ENCODE results near the gene SSR1.

The SSR1 gene

GRCh38 chr6:7241709-7242645, 71.0 kb downstream of the SSR1 start:
- TF ChIP-seq CREB1 (IDR thresholded peaks at IDR 0.05; ENCODE audit: low read depth) = no peak
- TF ChIP-seq TAF1 (IDR thresholded peaks at IDR 0.05; ENCODE audit: low read depth) = no peak
- TF ChIP-seq FOXM1 (IDR thresholded peaks at IDR 0.05; ENCODE audit: borderline replicate concordance, low read depth) = no peak
- no peak for TF ChIP-seq USF1 (IDR thresholded peaks at IDR 0.05)
- no peak for TF ChIP-seq ZBTB7A (IDR thresholded peaks at IDR 0.05; ENCODE audit: low read depth)
- TF ChIP-seq NFIC (IDR thresholded peaks at IDR 0.05) = no peak
- no peak for TF ChIP-seq EP300 (IDR thresholded peaks at IDR 0.05; ENCODE audit: borderline replicate concordance)
- no peak for TF ChIP-seq REST (IDR thresholded peaks at IDR 0.05; ENCODE audit: low read depth)
- TF ChIP-seq YY1 (IDR thresholded peaks at IDR 0.05; ENCODE audit: low read depth) = no peak
- no peak for TF ChIP-seq TCF12 (IDR thresholded peaks at IDR 0.05; ENCODE audit: low read depth)
- TF ChIP-seq CEBPB (IDR thresholded peaks at IDR 0.05) = no peak
- no peak for TF ChIP-seq RAD21 (IDR thresholded peaks at IDR 0.05; ENCODE audit: low read depth)
- TF ChIP-seq TEAD4 (IDR thresholded peaks at IDR 0.05) = no peak
- TF ChIP-seq EGR1 (IDR thresholded peaks at IDR 0.05) = no peak
- no peak for TF ChIP-seq MAX (IDR thresholded peaks at IDR 0.05)

- no peak for TF ChIP-seq FOXM1 (IDR thresholded peaks at IDR 0.05; ENCODE audit: borderline replicate concordance, low read depth)
- no peak for TF ChIP-seq RAD21 (IDR thresholded peaks at IDR 0.05; ENCODE audit: low read depth)
- TF ChIP-seq MAX (IDR thresholded peaks at IDR 0.05) = no peak
- no peak for TF ChIP-seq CREB1 (IDR thresholded peaks at IDR 0.05; ENCODE audit: low read depth)
- no peak for TF ChIP-seq USF1 (IDR thresholded peaks at IDR 0.05)
- TF ChIP-seq TEAD4 (IDR thresholded peaks at IDR 0.05) = no peak
- TF ChIP-seq CEBPB (IDR thresholded peaks at IDR 0.05) = no peak
- no peak for TF ChIP-seq NFIC (IDR thresholded peaks at IDR 0.05)
- TF ChIP-seq TCF12 (IDR thresholded peaks at IDR 0.05; ENCODE audit: low read depth) = no peak
- TF ChIP-seq EP300 (IDR thresholded peaks at IDR 0.05; ENCODE audit: borderline replicate concordance) = no peak
- TF ChIP-seq EGR1 (IDR thresholded peaks at IDR 0.05) = no peak
- no peak for TF ChIP-seq REST (IDR thresholded peaks at IDR 0.05; ENCODE audit: low read depth)
- no peak for TF ChIP-seq YY1 (IDR thresholded peaks at IDR 0.05; ENCODE audit: low read depth)
- TF ChIP-seq ZBTB7A (IDR thresholded peaks at IDR 0.05; ENCODE audit: low read depth) = no peak
- no peak for TF ChIP-seq TAF1 (IDR thresholded peaks at IDR 0.05; ENCODE audit: low read depth)
Measured at GRCh38 chr6:7241160-7241559, 71.8 kb downstream of the SSR1 start.

- no peak for TF ChIP-seq RAD21 (IDR thresholded peaks at IDR 0.05; ENCODE audit: low read depth)
- no peak for TF ChIP-seq CEBPB (IDR thresholded peaks at IDR 0.05)
- TF ChIP-seq ZBTB7A (IDR thresholded peaks at IDR 0.05; ENCODE audit: low read depth) = no peak
- TF ChIP-seq CREB1 (IDR thresholded peaks at IDR 0.05; ENCODE audit: low read depth) = no peak
- no peak for TF ChIP-seq REST (IDR thresholded peaks at IDR 0.05; ENCODE audit: low read depth)
- TF ChIP-seq FOXM1 (IDR thresholded peaks at IDR 0.05; ENCODE audit: borderline replicate concordance, low read depth) = no peak
- TF ChIP-seq TAF1 (IDR thresholded peaks at IDR 0.05; ENCODE audit: low read depth) = no peak
- no peak for TF ChIP-seq TCF12 (IDR thresholded peaks at IDR 0.05; ENCODE audit: low read depth)
- TF ChIP-seq USF1 (IDR thresholded peaks at IDR 0.05) = no peak
Measured at GRCh38 chr6:7240351-7240750, 72.6 kb downstream of the SSR1 start.
